Keratinocyte (primary cell): Measurements from ENCODE around the gene SBNO2. TPM values are rescaled to one million over a fixed set of nuclear protein-coding genes. Genes with fewer than 3 reads are reported as not detected.
A peak's percentile ranks its signal among the peaks of the same experiment; 100 is the strongest.

ENCODE experiments used
- DNase-seq: peaks from one replicate; pipeline ENCODE4 v3.0.0-alpha.2; 2011; ENCODE audit warnings: low read depth, missing footprints, low spot score
- FAIRE-seq: peaks from 2 replicates; lab custom pipeline; 2011; peaks lifted over from hg19 to GRCh38; lab: Jason Lieb, UNC
- H2AFZ ChIP-seq: 2 replicates; pipeline ENCODE4 v1.6.0; 2012; ENCODE audit warnings: low read length, control low read depth, inconsistent platforms; ENCODE audit not compliant: control insufficient read depth
- H3K27ac ChIP-seq: 2 replicates; pipeline ENCODE4 v1.5.1; 2011; ENCODE audit warnings: low read length; ENCODE audit not compliant: control insufficient read depth, insufficient read depth
- H3K27me3 ChIP-seq: 3 replicates; pipeline ENCODE4 v1.6.0; 2011; ENCODE audit warnings: low read length; ENCODE audit not compliant: control insufficient read depth, insufficient read depth; ENCODE audit errors: extremely low read depth
- H3K36me3 ChIP-seq, 2 experiments: 2 replicates in 1 of 2; 3 replicates in 1 of 2; pipeline ENCODE4 v1.5.1; 2011; ENCODE audit warnings: low read length in 2 of 2, mild to moderate bottlenecking in 1 of 2; ENCODE audit not compliant: control insufficient read depth in 2 of 2, insufficient read depth in 2 of 2; ENCODE audit errors: extremely low read depth in 1 of 2
- H3K4me1 ChIP-seq: 3 replicates; pipeline ENCODE4 v1.5.1; 2011; ENCODE audit warnings: low read length; ENCODE audit not compliant: control insufficient read depth, insufficient read depth; ENCODE audit errors: extremely low read depth
- H3K4me2 ChIP-seq: 3 replicates; pipeline ENCODE4 v1.6.0; 2011; ENCODE audit warnings: low read depth, low read length; ENCODE audit not compliant: control insufficient read depth, insufficient read depth; ENCODE audit errors: extremely low read depth
- H3K4me3 ChIP-seq, 3 experiments: fragments of 200-600 bp in 1 of 3; sonication (generic) in 1 of 3; 2 replicates in 2 of 3; 3 replicates in 1 of 3; pipeline ENCODE4 v1.5.1; 2011 to 2016; ENCODE audit warnings: low read length in 3 of 3, mild to moderate bottlenecking in 3 of 3, control low read depth in 2 of 3, inconsistent platforms in 1 of 3, low read depth in 1 of 3, mixed read lengths in 1 of 3, mixed run types in 1 of 3, moderate library complexity in 1 of 3; ENCODE audit not compliant: control insufficient read depth in 2 of 3, insufficient read depth in 2 of 3; ENCODE audit errors: extremely low read depth in 1 of 3
- H3K79me2 ChIP-seq: 2 replicates; pipeline ENCODE4 v1.6.0; 2012; ENCODE audit warnings: low read length; ENCODE audit not compliant: control insufficient read depth, insufficient read depth
- H3K9ac ChIP-seq: 3 replicates; pipeline ENCODE4 v1.6.0; 2011; ENCODE audit warnings: low read length; ENCODE audit not compliant: control insufficient read depth, insufficient read depth; ENCODE audit errors: extremely low read depth
- H3K9me1 ChIP-seq: 3 replicates; pipeline ENCODE4 v1.6.0; 2011; ENCODE audit warnings: low read length; ENCODE audit not compliant: control insufficient read depth, insufficient read depth; ENCODE audit errors: extremely low read depth
- H3K9me3 ChIP-seq: 2 replicates; pipeline ENCODE4 v1.5.1; 2012; ENCODE audit warnings: low read depth, low read length; ENCODE audit not compliant: control insufficient read depth
- H4K20me1 ChIP-seq: 3 replicates; pipeline ENCODE4 v1.6.0; 2011; ENCODE audit warnings: low read length; ENCODE audit not compliant: control insufficient read depth, insufficient read depth; ENCODE audit errors: extremely low read depth
- EZH2 ChIP-seq: IDR thresholded peaks from one replicate; pipeline ENCODE4 v1.6.1; 2012; ENCODE audit warnings: inconsistent platforms, mild to moderate bottlenecking, low read length, moderate library complexity
- dilution Hi-C: fragments of 300-500 bp; cut with MboI; formaldehyde crosslinking; loops from one replicate; pipeline ENCODE4 v1.7.0; 2020; ENCODE audit warnings: low sequenced_read_pairs; ENCODE audit not compliant: extremely low pct_ligation_motif_present
- polyA plus RNA-seq, 5 experiments: library from polyadenylated mRNA; depleted of rRNA in 3 of 5; stranded (reverse) in 3 of 5; stranded (forward) in 1 of 5; unstranded in 1 of 5; fragments of >200 nt; gene quantifications; 1 replicate in 1 of 5; 2 replicates in 3 of 5; 3 replicates in 1 of 5; pipeline versions ENCODE4 v1.2.1 to v1.2.3, GENCODE V29; 2011 to 2012; ENCODE audit warnings: missing spikeins in 2 of 5, low read depth in 1 of 5, low replicate concordance in 1 of 5
- TF ChIP-seq, protein P1 (sequence below), 3 experiments: IDR thresholded peaks in 1 of 3; conservative IDR thresholded peaks in 1 of 3; optimal IDR thresholded peaks in 1 of 3; 2 replicates in 2 of 3; 3 replicates in 1 of 3; pipeline versions ENCODE3 to v1.5.1; 2011; ENCODE audit warnings: low read length in 3 of 3, mild to moderate bottlenecking in 3 of 3, moderate library complexity in 2 of 3, control low read depth in 1 of 3, inconsistent platforms in 1 of 3; ENCODE audit not compliant: insufficient read depth in 2 of 3; ENCODE audit errors: extremely low read depth in 1 of 3

The SBNO2 gene
- polyA plus RNA-seq, 1 donor (not counting 4 experiments of a cell fraction or from before 2014, with no cell fraction given), result 10.9 TPM

DNA sequence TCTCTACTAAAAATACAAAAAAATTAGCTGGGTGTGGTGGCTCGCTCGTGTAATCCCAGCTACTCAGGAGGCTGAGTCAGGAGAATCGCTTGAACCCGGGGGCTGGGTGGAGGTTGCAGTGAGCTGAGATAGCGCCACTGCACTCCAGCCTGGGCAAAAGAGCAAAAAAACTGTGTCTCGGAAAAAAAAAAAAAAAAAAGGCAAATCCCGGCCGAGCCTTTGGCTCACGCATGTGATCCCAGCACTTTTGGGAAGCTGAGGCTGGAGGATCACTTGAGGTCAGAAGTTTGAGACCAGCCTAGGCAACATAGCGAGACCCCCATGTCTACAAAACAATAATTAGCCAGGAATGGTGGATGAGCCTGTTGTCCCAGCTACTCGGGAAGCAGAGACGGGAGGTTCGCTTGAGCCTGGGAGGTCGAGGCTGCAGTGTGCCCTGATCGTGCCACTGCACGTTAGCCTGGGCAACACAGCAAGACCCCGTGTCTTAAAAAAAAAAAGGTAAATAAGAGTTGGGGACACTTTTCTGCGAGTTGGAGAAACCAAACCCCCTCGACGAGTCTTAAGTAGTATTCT, 70.8 kb downstream of the SBNO2 start:
- Histone ChIP-seq H4K20me1 (no peaks in the 10 kb centered on the region), H3K27ac (peak overlapping the region; percentile 91), H3K4me1 (peaks cover 36% of the 10 kb centered on the region), H3K9ac (peak overlapping the region; percentile 69), H3K9me1 (no peaks in the 10 kb centered on the region), H3K4me3 (peak overlapping the region in 1 of 3 experiments; percentile 42), H3K4me2 (peak overlapping the region; percentile 65), H2AFZ (no peak overlapping the region), H3K27me3 (no peaks in the 10 kb centered on the region), H3K36me3 (peaks cover 6 to 8% of the 10 kb centered on the region in 2 experiments), H3K79me2 (peaks cover 2% of the 10 kb centered on the region), H3K9me3 (peaks cover 2% of the 10 kb centered on the region)
- DNase-seq, result no peak
- no peak for FAIRE-seq
- TF ChIP-seq EZH2, result no peak
- TF ChIP-seq, protein P1, sequence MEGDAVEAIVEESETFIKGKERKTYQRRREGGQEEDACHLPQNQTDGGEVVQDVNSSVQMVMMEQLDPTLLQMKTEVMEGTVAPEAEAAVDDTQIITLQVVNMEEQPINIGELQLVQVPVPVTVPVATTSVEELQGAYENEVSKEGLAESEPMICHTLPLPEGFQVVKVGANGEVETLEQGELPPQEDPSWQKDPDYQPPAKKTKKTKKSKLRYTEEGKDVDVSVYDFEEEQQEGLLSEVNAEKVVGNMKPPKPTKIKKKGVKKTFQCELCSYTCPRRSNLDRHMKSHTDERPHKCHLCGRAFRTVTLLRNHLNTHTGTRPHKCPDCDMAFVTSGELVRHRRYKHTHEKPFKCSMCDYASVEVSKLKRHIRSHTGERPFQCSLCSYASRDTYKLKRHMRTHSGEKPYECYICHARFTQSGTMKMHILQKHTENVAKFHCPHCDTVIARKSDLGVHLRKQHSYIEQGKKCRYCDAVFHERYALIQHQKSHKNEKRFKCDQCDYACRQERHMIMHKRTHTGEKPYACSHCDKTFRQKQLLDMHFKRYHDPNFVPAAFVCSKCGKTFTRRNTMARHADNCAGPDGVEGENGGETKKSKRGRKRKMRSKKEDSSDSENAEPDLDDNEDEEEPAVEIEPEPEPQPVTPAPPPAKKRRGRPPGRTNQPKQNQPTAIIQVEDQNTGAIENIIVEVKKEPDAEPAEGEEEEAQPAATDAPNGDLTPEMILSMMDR (optimal IDR thresholded peaks at IDR 0.05 in 1 of 3, IDR thresholded peaks at IDR 0.05 in 1 of 3, conservative IDR thresholded peaks at IDR 0.05 in 1 of 3; ENCODE audit: extremely low read depth in 1 of 3, insufficient read depth in 2 of 3, low read length in 3 of 3), result no peak
- dilution Hi-C loops, result no loop called here

DNA sequence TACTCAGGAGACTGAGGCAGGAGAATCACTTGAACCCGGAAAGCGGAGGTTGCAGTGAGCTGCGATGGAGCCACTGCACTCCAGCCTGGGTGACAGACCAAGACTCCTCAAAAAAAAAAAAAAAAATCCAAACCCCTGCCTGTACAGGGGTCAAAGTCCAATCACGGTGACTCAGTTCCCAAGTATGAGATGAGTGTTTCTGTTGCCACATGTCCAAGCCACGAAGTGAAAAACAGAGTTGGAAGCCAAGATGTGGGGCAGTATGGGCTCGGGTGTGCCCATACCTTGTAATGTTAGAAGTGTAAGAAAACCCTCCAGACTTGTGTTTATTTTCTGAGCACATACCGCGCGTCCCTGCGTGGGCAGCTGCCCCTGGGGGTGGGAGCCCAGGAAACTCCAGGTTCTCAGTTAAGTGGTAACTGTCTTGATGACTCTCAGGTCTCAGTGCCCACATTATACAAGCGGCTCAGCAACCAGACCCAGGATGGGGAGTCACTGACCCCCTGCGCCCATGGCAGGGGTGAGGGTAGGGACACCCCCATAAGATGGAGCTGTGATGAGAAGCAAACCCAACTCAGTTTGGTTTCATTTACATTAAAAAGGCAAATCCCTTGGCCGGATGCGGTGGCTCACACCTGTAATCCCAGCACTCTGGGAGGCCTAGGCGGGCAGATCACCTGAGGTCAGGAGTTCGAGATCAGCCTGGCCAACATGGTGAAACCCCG, 71.5 kb downstream of the SBNO2 start:
- peak overlapping the region; percentile 91 for H3K27ac ChIP-seq
- peaks cover 36% of the 10 kb centered on the region for H3K4me1 ChIP-seq

More for the DNA sequence above, 71.5 kb downstream of the SBNO2 start:
- Histone ChIP-seq H3K4me2 (peak overlapping the region; percentile 65), H3K9me3 (peaks cover 2% of the 10 kb centered on the region), H3K9ac (peak overlapping the region; percentile 69), H3K36me3 (peaks cover 6 to 8% of the 10 kb centered on the region in 2 experiments), H3K27me3 (no peaks in the 10 kb centered on the region), H3K9me1 (no peaks in the 10 kb centered on the region), H2AFZ (no peak overlapping the region), H4K20me1 (no peaks in the 10 kb centered on the region), H3K4me3 (peak overlapping the region in 1 of 3 experiments; percentile 29), H3K79me2 (peaks cover 2% of the 10 kb centered on the region)
- no peak for TF ChIP-seq EZH2
- TF ChIP-seq, protein P1 (optimal IDR thresholded peaks at IDR 0.05 in 1 of 3, IDR thresholded peaks at IDR 0.05 in 1 of 3, conservative IDR thresholded peaks at IDR 0.05 in 1 of 3; ENCODE audit: extremely low read depth in 1 of 3, insufficient read depth in 2 of 3, low read length in 3 of 3), result no peak
- FAIRE-seq (peak; percentile 88), DNase-seq (peak; percentile 96)
- dilution Hi-C loops, result no loop called here
